ENCODE measurements around the gene ANKS1A.
"Not testable (repeated sequence)": the region's sequence is repeated elsewhere in the genome, so short reads cannot be mapped to it uniquely, and the experiment has no call there.

ANKS1A gene

DNA sequence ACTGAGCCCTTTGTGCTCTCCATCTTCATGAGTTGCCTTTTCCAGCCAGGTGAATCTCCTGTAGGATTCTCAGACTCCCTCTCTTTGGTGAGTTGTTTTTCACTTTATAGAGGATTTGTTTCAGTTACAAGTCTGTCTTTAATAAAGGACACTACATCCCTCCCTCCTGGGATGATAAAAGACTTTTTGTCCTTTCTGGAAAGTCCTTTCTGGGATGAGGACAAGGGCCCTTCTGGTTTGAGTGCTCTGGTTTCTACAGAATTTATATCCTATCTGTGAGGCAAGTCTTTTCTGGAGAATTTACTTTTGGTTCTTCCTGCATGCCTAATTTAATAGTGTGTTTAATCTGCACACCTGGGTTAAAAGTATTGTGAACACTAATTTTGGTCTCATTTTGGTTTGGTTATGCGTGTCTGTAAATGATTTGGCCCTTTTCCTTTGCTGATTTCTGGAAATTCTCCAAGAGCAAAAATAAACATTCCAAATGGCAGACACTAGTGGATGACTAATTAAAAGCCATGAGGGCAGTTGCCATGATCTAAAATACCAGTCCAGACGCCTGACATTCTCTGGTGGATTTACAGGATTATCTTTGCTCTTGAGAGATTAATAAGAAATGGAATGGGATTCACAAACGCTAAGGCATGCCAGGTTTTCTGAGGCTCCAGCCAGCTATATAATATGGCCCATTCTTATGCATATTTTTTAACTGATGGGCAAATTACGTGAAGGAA, 207.2 kb downstream of the ANKS1A start:
- no peak for DNase-seq (ENCODE audit: low read depth in 2 of 2, low spot score in 1 of 2)

GRCh38 chr6:35099116-35099515, 210.1 kb downstream of the ANKS1A start:
- no peak for DNase-seq (ENCODE audit: low read depth in 2 of 2, low spot score in 1 of 2)

GRCh38 chr6:35105078-35105477, 216.0 kb downstream of the ANKS1A start:
- DNase-seq (ENCODE audit: low read depth in 2 of 2, low spot score in 1 of 2): no peak

- not testable (repeated sequence) for DNase-seq (ENCODE audit: low read depth in 2 of 2, low spot score in 1 of 2)
Measured at GRCh38 chr6:35106061-35106460, 217.0 kb downstream of the ANKS1A start.

- not testable (repeated sequence) for DNase-seq (ENCODE audit: low read depth in 2 of 2, low spot score in 1 of 2)
Measured at GRCh38 chr6:35107208-35107607, 218.2 kb downstream of the ANKS1A start.

DNA sequence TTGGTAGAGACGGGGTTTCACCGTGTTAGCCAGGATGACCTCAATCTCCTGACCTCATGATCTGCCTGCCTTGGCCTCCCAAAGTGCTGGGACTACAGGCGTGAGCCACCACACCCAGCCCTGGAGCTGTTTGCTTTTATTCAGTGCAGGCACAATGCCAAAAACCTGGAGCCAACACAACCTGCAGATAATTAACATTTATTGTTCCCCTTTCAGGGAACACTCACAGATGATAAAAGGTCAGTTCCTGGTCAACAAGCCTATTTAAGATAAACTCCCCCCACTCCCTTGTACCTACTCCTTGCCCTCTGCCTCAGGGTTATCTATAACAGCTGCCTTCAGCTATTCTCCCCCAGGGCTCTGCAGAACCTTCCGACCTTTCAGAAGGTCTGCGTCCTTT, 218.7 kb downstream of the ANKS1A start:
- DNase-seq (ENCODE audit: low read depth in 2 of 2, low spot score in 1 of 2): not testable (repeated sequence)

DNA sequence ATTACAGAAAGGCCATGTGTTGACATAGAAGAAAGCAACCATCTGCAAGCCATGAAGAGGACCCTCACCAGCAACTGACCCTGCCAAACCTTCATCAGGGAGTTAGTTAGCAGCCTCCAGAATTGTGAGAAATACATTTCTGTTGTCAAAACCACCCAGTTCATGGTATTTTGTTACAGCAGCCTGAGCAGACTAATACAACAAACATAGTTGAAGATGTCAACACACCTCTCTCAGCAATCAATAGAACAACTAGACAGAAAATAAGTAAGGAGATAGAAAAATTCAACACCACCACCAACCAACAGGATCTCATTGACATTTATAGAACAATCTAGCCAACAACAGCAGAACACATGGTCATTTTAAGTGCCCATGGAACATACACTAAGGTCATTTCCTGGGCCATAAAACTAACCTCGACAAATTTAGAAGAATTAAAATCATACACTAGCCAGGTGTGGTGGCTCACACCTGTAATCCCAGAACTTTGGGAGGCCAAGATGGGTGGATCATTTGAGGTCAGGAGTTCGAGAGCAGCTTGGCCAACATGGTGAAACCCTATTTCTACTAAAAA, 219.3 kb downstream of the ANKS1A start:
- no peak for DNase-seq (ENCODE audit: low read depth in 2 of 2, low spot score in 1 of 2)

DNA sequence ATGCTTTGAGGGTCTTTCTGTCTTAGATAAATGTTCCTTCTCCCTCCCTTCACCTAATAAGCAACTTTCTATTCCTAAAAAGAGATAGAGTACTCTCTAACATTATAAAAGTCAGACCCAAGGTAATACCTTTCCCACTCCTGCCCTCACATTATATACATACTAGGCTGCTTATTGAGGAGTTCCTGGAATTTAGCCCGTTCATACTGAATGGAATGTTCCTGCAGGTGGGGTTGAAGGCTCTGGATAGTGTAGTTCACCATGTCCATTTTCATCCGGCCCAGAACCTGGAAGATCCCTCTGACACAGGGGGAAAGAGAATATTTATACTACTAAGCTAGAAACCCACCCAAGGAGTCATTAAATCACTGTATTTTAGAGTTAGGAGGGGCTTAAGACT, 231.7 kb downstream of the ANKS1A start:
- DNase-seq (ENCODE audit: low read depth in 2 of 2, low spot score in 1 of 2): no peak

- DNase-seq (ENCODE audit: low read depth in 2 of 2, low spot score in 1 of 2): no peak
Measured at GRCh38 chr6:35124356-35124755, 235.3 kb downstream of the ANKS1A start.

- no peak for DNase-seq (ENCODE audit: low read depth in 2 of 2, low spot score in 1 of 2)
Measured at GRCh38 chr6:35128042-35128441, 239.0 kb downstream of the ANKS1A start.

- no peak for DNase-seq (ENCODE audit: low read depth in 2 of 2, low spot score in 1 of 2)
Measured at GRCh38 chr6:35128496-35128895, 239.4 kb downstream of the ANKS1A start.

DNA sequence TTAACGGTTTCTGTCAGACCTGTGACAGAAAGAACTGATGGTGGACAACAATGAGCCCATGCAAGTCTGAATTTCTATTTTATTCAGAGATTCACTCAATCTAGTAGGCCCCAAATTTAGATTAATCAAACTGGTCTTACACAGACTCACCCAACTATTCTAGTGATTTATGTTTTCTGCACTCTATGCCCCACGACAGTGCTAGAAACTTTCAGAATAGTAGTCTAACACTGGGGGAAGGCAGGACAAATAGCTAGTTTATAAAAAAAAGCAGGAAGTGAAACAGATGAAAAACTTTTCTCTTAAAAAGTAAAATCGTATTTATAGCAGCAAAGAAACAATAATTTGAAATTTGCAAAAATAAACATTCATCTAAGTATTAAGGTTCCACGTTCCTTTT, 247.1 kb downstream of the ANKS1A start:
- DNase-seq (ENCODE audit: low read depth in 2 of 2, low spot score in 1 of 2): no peak

GRCh38 chr6:35138191-35138590, 249.1 kb downstream of the ANKS1A start:
- not testable (repeated sequence) for DNase-seq (ENCODE audit: low read depth in 2 of 2, low spot score in 1 of 2)

DNA sequence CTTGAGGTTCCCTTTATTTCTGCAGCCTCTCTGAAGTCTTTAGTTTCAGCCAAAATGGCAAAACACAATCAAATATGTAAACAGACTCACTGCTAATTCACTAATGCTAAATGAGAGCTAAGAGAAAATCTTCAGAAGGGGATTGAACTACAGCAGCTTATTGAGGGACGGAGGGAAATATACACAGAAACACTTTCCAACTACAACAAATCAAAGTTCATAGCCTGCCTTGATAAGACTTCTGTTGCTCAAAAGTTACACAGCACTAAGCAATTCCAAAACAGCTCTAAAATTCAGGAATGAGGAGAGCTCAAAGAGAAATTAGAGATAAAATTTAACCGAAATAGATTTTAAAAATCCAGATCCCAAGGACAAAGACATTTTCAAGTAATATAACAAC, 250.4 kb downstream of the ANKS1A start:
- no peak for DNase-seq (ENCODE audit: low read depth in 2 of 2, low spot score in 1 of 2)

- DNase-seq (ENCODE audit: low read depth in 2 of 2, low spot score in 1 of 2): no peak
Measured at GRCh38 chr6:35139924-35140638, 251.0 kb downstream of the ANKS1A start.

GRCh38 chr6:35140639-35141006, 251.6 kb downstream of the ANKS1A start:
- DNase-seq (ENCODE audit: low read depth in 2 of 2, low spot score in 1 of 2): no peak
